ENCODE data around the gene RPSA. TPM values are rescaled to one million over a fixed set of nuclear protein-coding genes. Genes with fewer than 3 reads are reported as not detected.
"Not testable (repeated sequence)": the region's sequence is repeated elsewhere in the genome, so short reads cannot be mapped to it uniquely, and the experiment has no call there.

The RPSA gene
- total and polyA plus RNA-seq, 2 donors from 2014 or later, result 806 to 1,249 TPM

GRCh38 chr3:39457361-39457760 lies 50.8 kb downstream of the RPSA start:
- Histone ChIP-seq H3K27me3 (ENCODE audit: control insufficient read depth, insufficient read depth, low read length) (no peaks in the 10 kb centered on the region), H3K9me3 (ENCODE audit: control insufficient read depth in 2 of 3, insufficient read depth in 1 of 3, low read length in 3 of 3) (no peaks in the 10 kb centered on the region), H3K27ac (ENCODE audit: low read depth in 2 of 2, low read length in 2 of 2) (no peak overlapping the region), H3K9ac (ENCODE audit: low read length in 3 of 3) (no peak overlapping the region), H3K4me3 (ENCODE audit: low read length in 3 of 3) (no peak overlapping the region), H3K4me1 (ENCODE audit: control insufficient read depth in 2 of 3, insufficient read depth in 2 of 3, low read depth in 1 of 3, low read length in 3 of 3) (no peaks in the 10 kb centered on the region), H3K36me3 (ENCODE audit: control insufficient read depth in 2 of 3, insufficient read depth in 3 of 3, low read length in 3 of 3) (no peaks in the 10 kb centered on the region)
- DNase-seq (no peak), FAIRE-seq (no peak)
- intact Hi-C loops (cut with DNase I), result no loop called here
- no peak for TF ChIP-seq CTCF (IDR thresholded peaks at IDR 0.05; ENCODE audit: borderline replicate concordance, extremely low read depth, insufficient read depth)

- FAIRE-seq; intact Hi-C loops (cut with DNase I); H3K36me3 ChIP-seq (ENCODE audit: control insufficient read depth in 2 of 3, insufficient read depth in 3 of 3, low read length in 3 of 3); H3K4me3 ChIP-seq (ENCODE audit: low read length in 3 of 3); H3K9me3 ChIP-seq (ENCODE audit: control insufficient read depth in 2 of 3, insufficient read depth in 1 of 3, low read length in 3 of 3); H3K27me3 ChIP-seq (ENCODE audit: control insufficient read depth, insufficient read depth, low read length); H3K27ac ChIP-seq (ENCODE audit: low read depth in 2 of 2, low read length in 2 of 2); H3K4me1 ChIP-seq (ENCODE audit: control insufficient read depth in 2 of 3, insufficient read depth in 2 of 3, low read depth in 1 of 3, low read length in 3 of 3); DNase-seq; H3K9ac ChIP-seq (ENCODE audit: low read length in 3 of 3): not testable (repeated sequence)
Observed at GRCh38 chr3:39458579-39458978, 52.1 kb downstream of the RPSA start.

GRCh38 chr3:39460677-39461076 lies 54.2 kb downstream of the RPSA start:
- DNase-seq (no peak), FAIRE-seq (no peak)
- intact Hi-C loops (cut with DNase I), result no loop called here
- H3K36me3 ChIP-seq (ENCODE audit: control insufficient read depth in 2 of 3, insufficient read depth in 3 of 3, low read length in 3 of 3), result no peaks in the 10 kb centered on the region
- H3K9me3 ChIP-seq (ENCODE audit: control insufficient read depth in 2 of 3, insufficient read depth in 1 of 3, low read length in 3 of 3), result no peaks in the 10 kb centered on the region
- H3K4me3 ChIP-seq (ENCODE audit: low read length in 3 of 3), result no peak overlapping the region
- H3K27me3 ChIP-seq (ENCODE audit: control insufficient read depth, insufficient read depth, low read length), result no peaks in the 10 kb centered on the region
- H3K27ac ChIP-seq (ENCODE audit: low read depth in 2 of 2, low read length in 2 of 2), result no peak overlapping the region
- H3K4me1 ChIP-seq (ENCODE audit: control insufficient read depth in 2 of 3, insufficient read depth in 2 of 3, low read depth in 1 of 3, low read length in 3 of 3), result no peaks in the 10 kb centered on the region
- H3K9ac ChIP-seq (ENCODE audit: low read length in 3 of 3), result no peak overlapping the region
- no peak for TF ChIP-seq CTCF (IDR thresholded peaks at IDR 0.05; ENCODE audit: borderline replicate concordance, extremely low read depth, insufficient read depth)

Other genes starting within 250 kb of the RPSA start
- gene XIRP1, start 214.1 kb upstream of the RPSA start, total RNA-seq, result 0.09 TPM
- gene XIRP1, start 214.1 kb upstream of the RPSA start, polyA plus RNA-seq (ENCODE audit: insufficient read depth, low read depth, low replicate concordance), result not detected
- gene CX3CR1, start 126.7 kb upstream of the RPSA start, total RNA-seq, result 4.4 TPM
- gene CX3CR1, start 126.7 kb upstream of the RPSA start, polyA plus RNA-seq (ENCODE audit: insufficient read depth, low read depth, low replicate concordance), result 0.99 TPM
- 0.19 TPM for gene CCR8, start 77.0 kb upstream of the RPSA start, total RNA-seq
- gene CCR8, start 77.0 kb upstream of the RPSA start, polyA plus RNA-seq (ENCODE audit: insufficient read depth, low read depth, low replicate concordance), result not detected
- gene SLC25A38, start 23.4 kb upstream of the RPSA start, total RNA-seq, result 24.9 TPM
- 42.3 TPM for gene SLC25A38, start 23.4 kb upstream of the RPSA start, polyA plus RNA-seq (ENCODE audit: insufficient read depth, low read depth, low replicate concordance)
- 0.16 TPM for gene MOBP, start 61.0 kb downstream of the RPSA start, total RNA-seq
- not detected for gene MOBP, start 61.0 kb downstream of the RPSA start, polyA plus RNA-seq (ENCODE audit: insufficient read depth, low read depth, low replicate concordance)

All from kidney (tissue), 14 donors.